SU-DHL-6 (cell line): ENCODE results near the gene B4GALT1.

ENCODE experiments used
- H2AFZ ChIP-seq: fragments of 200-600 bp; sonication (generic); 2 replicates; pipeline ENCODE4 v1.6.1; 2014; ENCODE audit warnings: low read depth, mild to moderate bottlenecking, moderate library complexity, mixed read lengths, antibody characterized with exemption, low read length; ENCODE audit not compliant: severe bottlenecking
- H3F3A ChIP-seq: fragments of 200-600 bp; shearing (Covaris generic); 2 replicates; pipeline ENCODE4 v1.6.0; 2016; ENCODE audit warnings: antibody characterized with exemption, mild to moderate bottlenecking; ENCODE audit not compliant: insufficient read depth
- H3K27ac ChIP-seq: fragments of 200-600 bp; sonication (generic); 2 replicates; pipeline ENCODE4 v1.5.1; 2016; ENCODE audit warnings: low read depth, mild to moderate bottlenecking, low read length, moderate library complexity, mixed read lengths
- H3K27me3 ChIP-seq: fragments of 200-600 bp; sonication (generic), shearing (Covaris generic); 2 replicates; pipeline ENCODE4 v1.6.0; 2014; ENCODE audit warnings: mild to moderate bottlenecking, low read length
- H3K36me3 ChIP-seq: fragments of 200-600 bp; sonication (generic); 2 replicates; pipeline ENCODE4 v1.6.1; 2014; ENCODE audit warnings: mild to moderate bottlenecking, low read length, mixed read lengths
- H3K4me2 ChIP-seq: fragments of 300-600, 200-600 bp; shearing (Covaris generic), sonication (generic); 2 replicates; pipeline ENCODE4 v1.6.0; 2014; ENCODE audit warnings: low read length, low read depth, mild to moderate bottlenecking; ENCODE audit not compliant: poor library complexity, severe bottlenecking
- H3K4me3 ChIP-seq: fragments of 200-600 bp; sonication (generic); 2 replicates; pipeline ENCODE4 v1.5.1; 2014; ENCODE audit warnings: antibody characterized with exemption, low read length, mild to moderate bottlenecking, mixed read lengths; ENCODE audit not compliant: insufficient read depth, poor library complexity, severe bottlenecking
- H3K79me2 ChIP-seq: fragments of 200-600 bp; sonication (generic); 2 replicates; pipeline ENCODE4 v1.6.1; 2014; ENCODE audit warnings: mild to moderate bottlenecking, low read length, moderate library complexity; ENCODE audit not compliant: insufficient read depth
- H3K9ac ChIP-seq: fragments of 200-600 bp; sonication (generic); 2 replicates; pipeline ENCODE4 v1.7.0; 2014; ENCODE audit warnings: mild to moderate bottlenecking, low read length
- H3K9me2 ChIP-seq: fragments of 200-600 bp; sonication (generic); replicated peaks from 2 replicates; pipeline ENCODE4 v1.6.1; 2014; ENCODE audit warnings: low read length; ENCODE audit not compliant: insufficient read depth
- H3K9me3 ChIP-seq: fragments of 200-600 bp; sonication (generic); 2 replicates; pipeline ENCODE4 v1.6.1; 2014; ENCODE audit warnings: low read length, mixed read lengths; ENCODE audit not compliant: insufficient read depth
- H4K20me1 ChIP-seq: fragments of 200-600 bp; sonication (generic); 2 replicates; pipeline ENCODE4 v1.6.1; 2014; ENCODE audit warnings: low read depth, mild to moderate bottlenecking, antibody characterized with exemption, low read length, moderate library complexity, mixed read lengths
- EZH2phosphoT487 ChIP-seq: fragments of 200-600 bp; sonication (generic), shearing (Covaris generic); conservative IDR thresholded peaks from 2 replicates; pipeline ENCODE4 v1.6.1; 2018; ENCODE audit warnings: mild to moderate bottlenecking, antibody characterized with exemption, low read length, moderate library complexity, mixed read lengths
- TF ChIP-seq, protein P1 (sequence below): fragments of 200-600 bp; sonication (generic); IDR thresholded peaks from one replicate; pipeline ENCODE4 v1.5.1; 2017; ENCODE audit warnings: antibody characterized with exemption, mild to moderate bottlenecking, low read length, moderate library complexity; ENCODE audit not compliant: insufficient read depth, poor library complexity, severe bottlenecking

Gene B4GALT1

DNA sequence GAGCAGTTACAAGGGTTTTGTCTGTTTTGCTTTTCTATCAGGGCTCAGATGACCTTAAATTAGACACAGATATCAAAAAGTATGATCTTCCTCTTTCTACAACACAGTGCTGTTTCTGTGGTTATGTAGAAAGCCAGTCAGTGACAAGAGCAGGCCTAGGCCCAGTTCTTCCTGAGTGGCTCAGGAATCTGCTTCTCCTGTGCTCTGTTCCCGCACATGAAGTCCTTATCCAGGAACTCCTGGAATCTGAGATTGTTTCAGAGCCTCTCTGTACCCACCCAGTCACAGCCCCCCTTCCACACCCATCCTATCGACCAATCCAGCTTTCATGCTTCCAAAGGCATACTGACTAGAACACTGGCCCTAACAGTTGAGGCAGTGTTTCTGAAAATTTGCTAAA lies 50.3 kb downstream of the B4GALT1 start:
- no peaks in the 10 kb centered on the region for H3K79me2 ChIP-seq
- H3K9ac ChIP-seq, result no peak overlapping the region
- no peaks in the 10 kb centered on the region for H4K20me1 ChIP-seq
- no peak overlapping the region for H3K4me3 ChIP-seq
- no peaks in the 10 kb centered on the region for H3K36me3 ChIP-seq
- no peaks in the 10 kb centered on the region for H3F3A ChIP-seq
- no peaks in the 10 kb centered on the region for H3K27me3 ChIP-seq
- no peaks in the 10 kb centered on the region for H3K9me3 ChIP-seq
- no peaks in the 10 kb centered on the region for H3K9me2 ChIP-seq
- no peak overlapping the region for H3K4me2 ChIP-seq
- TF ChIP-seq, protein P1, sequence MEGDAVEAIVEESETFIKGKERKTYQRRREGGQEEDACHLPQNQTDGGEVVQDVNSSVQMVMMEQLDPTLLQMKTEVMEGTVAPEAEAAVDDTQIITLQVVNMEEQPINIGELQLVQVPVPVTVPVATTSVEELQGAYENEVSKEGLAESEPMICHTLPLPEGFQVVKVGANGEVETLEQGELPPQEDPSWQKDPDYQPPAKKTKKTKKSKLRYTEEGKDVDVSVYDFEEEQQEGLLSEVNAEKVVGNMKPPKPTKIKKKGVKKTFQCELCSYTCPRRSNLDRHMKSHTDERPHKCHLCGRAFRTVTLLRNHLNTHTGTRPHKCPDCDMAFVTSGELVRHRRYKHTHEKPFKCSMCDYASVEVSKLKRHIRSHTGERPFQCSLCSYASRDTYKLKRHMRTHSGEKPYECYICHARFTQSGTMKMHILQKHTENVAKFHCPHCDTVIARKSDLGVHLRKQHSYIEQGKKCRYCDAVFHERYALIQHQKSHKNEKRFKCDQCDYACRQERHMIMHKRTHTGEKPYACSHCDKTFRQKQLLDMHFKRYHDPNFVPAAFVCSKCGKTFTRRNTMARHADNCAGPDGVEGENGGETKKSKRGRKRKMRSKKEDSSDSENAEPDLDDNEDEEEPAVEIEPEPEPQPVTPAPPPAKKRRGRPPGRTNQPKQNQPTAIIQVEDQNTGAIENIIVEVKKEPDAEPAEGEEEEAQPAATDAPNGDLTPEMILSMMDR, result no peak
- no peak for TF ChIP-seq EZH2phosphoT487
- no peak overlapping the region for H2AFZ ChIP-seq
- no peak overlapping the region for H3K27ac ChIP-seq

DNA sequence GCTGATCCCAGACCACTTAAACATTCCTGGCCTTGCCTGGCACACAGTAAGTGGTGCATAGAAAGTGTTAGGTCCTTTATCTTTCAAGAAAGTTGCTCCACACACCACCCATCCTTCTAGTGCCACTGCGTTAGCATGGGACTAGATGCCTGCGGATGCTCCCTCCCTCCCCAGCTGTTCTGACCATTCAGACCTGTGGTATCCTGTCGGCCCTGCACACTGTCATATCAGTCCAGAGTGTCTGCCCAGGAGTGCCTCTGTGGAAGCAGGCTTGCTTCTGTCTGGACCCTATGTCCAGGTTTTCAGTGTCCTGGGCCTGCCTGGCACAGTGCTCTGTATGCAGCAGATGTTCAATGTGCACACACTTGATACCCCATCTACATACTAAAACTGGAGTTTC lies 52.4 kb downstream of the B4GALT1 start:
- Histone ChIP-seq H3K9me3 (no peaks in the 10 kb centered on the region), H3K4me3 (no peak overlapping the region), H3F3A (no peaks in the 10 kb centered on the region), H3K4me2 (no peak overlapping the region), H4K20me1 (no peaks in the 10 kb centered on the region), H3K79me2 (no peaks in the 10 kb centered on the region), H3K9me2 (no peaks in the 10 kb centered on the region), H3K9ac (no peak overlapping the region), H3K36me3 (no peaks in the 10 kb centered on the region), H3K27ac (no peak overlapping the region), H3K27me3 (no peaks in the 10 kb centered on the region), H2AFZ (no peak overlapping the region)
- TF ChIP-seq, protein P1, result no peak
- no peak for TF ChIP-seq EZH2phosphoT487

DNA sequence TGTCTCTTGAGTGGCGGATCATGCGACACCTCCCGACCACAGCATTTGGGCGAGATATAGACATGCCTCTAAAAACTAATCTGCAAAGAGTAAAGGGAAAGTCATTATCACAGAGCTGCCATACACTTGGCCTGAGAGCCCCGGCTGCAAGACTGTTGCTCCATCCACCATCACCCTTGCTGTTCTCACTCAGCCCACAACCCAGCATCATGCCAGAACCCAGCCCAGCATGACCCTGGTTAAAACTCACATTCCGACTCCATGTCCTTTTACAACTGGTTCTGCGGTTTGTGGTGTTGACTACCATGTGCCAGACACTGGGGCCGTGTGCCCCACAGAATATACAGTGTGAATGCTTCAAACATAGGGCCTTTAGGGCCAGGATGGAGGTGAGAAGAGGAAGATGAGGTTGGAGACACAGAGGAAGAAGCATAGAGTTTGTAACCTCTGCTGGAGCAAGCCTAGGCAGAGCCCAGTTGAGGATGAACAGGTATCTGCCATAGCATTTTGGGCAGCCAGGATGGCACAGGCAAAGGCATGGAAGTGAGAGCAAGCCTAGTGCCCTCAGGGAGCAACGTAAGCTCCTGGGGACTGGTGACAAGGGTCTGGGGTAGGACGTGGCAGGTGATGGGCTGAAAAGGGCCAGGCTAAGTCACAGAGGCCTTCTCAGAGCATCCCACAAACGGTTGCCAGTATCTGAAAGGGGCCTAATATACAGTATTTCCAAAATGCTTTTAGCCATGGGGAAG lies 53.2 kb downstream of the B4GALT1 start:
- Histone ChIP-seq H4K20me1 (no peaks in the 10 kb centered on the region), H3K4me3 (no peak overlapping the region), H3K9ac (no peak overlapping the region), H3K27me3 (no peaks in the 10 kb centered on the region), H3K36me3 (no peaks in the 10 kb centered on the region), H3K9me2 (no peaks in the 10 kb centered on the region), H3F3A (no peaks in the 10 kb centered on the region), H3K79me2 (no peaks in the 10 kb centered on the region), H3K4me2 (no peak overlapping the region), H2AFZ (no peak overlapping the region), H3K27ac (no peak overlapping the region), H3K9me3 (no peaks in the 10 kb centered on the region)
- TF ChIP-seq, protein P1, result no peak
- TF ChIP-seq EZH2phosphoT487, result no peak
